Gastroesophageal sphincter (tissue), 3 donors: ENCODE results near the gene GHRL.

ENCODE experiments used
- POLR2A ChIP-seq, 2 donors: fragments of 450-650 bp; IDR thresholded peaks; one replicate each; pipeline ENCODE4 v1.6.1; 2017; ENCODE audit warnings: antibody characterized with exemption in 2 of 2, mild to moderate bottlenecking in 2 of 2, moderate library complexity in 1 of 2
- TF ChIP-seq, protein P1 (sequence below), 4 experiments: fragments of 200-600 bp in 2 of 4; fragments of 450-650 bp in 2 of 4; sonication (generic) in 1 of 4; IDR thresholded peaks; one replicate each; pipeline ENCODE4 v1.5.1; 2017 to 2019; ENCODE audit warnings: antibody characterized with exemption in 4 of 4, mild to moderate bottlenecking in 2 of 4, moderate library complexity in 2 of 4

DNA sequence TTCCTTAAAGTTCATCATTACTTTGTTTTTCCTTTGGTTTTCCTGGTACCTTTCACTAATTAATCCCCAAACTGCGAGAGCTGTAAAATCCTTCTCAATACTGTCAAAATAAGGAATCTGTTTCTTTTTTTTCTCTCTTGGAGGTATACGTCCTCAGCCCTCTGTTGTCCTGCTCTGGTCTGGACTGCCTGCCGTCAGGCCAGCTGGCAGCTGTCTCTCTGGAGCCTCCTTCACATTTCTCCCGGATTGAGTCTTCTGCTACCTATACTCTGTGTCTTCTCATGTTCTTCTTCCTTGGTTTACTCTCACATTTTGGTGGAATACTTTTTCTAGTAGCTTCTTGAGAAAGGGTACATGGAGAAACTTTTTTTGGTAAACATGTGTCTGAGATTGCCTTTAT is 30.7 kb downstream of the GHRL start:
- TF ChIP-seq, protein P1, sequence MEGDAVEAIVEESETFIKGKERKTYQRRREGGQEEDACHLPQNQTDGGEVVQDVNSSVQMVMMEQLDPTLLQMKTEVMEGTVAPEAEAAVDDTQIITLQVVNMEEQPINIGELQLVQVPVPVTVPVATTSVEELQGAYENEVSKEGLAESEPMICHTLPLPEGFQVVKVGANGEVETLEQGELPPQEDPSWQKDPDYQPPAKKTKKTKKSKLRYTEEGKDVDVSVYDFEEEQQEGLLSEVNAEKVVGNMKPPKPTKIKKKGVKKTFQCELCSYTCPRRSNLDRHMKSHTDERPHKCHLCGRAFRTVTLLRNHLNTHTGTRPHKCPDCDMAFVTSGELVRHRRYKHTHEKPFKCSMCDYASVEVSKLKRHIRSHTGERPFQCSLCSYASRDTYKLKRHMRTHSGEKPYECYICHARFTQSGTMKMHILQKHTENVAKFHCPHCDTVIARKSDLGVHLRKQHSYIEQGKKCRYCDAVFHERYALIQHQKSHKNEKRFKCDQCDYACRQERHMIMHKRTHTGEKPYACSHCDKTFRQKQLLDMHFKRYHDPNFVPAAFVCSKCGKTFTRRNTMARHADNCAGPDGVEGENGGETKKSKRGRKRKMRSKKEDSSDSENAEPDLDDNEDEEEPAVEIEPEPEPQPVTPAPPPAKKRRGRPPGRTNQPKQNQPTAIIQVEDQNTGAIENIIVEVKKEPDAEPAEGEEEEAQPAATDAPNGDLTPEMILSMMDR (IDR thresholded peaks at IDR 0.05) = no peak
- TF ChIP-seq POLR2A (IDR thresholded peaks at IDR 0.05) = no peak
